Measurements from ENCODE around the gene NPB.

NPB gene

DNA sequence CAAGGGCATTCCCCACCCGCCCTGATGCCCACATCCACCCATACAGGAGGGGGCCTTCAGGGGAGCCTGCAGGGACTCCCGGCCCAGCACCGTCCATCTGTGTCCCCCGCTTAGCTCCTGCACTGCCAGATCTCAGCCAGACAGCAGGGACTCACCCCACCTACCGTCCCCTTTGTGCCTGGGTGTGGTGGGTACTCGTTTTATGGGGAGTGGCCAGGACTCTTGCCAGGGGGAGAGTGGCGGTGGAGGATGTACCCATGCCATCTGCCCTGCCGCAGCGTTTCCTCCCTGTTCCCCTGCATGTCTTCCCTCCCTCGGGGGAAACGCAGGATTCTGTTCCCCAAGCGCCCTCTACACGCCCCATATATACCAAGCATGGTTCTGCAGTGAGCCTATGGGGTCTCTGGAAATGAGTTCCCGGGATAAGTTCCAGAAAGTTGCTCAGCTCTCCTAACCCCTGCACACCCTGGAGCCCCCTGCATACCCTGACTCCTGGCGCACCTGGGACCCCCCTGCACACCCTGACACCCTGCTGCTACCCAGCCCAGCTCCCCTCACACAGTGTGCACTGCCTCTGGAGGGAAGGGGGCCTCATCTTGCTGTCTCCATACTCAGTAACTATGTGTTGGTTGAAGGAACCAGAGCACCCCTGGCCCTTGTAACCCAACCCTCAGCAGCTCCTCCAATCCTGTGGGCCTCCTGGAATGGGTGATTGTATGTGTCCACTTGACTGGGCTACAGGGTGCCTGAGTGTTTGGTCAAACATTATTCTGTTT is 29.7 kb downstream of the NPB start:
- TF ChIP-seq, protein P1, sequence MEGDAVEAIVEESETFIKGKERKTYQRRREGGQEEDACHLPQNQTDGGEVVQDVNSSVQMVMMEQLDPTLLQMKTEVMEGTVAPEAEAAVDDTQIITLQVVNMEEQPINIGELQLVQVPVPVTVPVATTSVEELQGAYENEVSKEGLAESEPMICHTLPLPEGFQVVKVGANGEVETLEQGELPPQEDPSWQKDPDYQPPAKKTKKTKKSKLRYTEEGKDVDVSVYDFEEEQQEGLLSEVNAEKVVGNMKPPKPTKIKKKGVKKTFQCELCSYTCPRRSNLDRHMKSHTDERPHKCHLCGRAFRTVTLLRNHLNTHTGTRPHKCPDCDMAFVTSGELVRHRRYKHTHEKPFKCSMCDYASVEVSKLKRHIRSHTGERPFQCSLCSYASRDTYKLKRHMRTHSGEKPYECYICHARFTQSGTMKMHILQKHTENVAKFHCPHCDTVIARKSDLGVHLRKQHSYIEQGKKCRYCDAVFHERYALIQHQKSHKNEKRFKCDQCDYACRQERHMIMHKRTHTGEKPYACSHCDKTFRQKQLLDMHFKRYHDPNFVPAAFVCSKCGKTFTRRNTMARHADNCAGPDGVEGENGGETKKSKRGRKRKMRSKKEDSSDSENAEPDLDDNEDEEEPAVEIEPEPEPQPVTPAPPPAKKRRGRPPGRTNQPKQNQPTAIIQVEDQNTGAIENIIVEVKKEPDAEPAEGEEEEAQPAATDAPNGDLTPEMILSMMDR (IDR thresholded peaks at IDR 0.05; ENCODE audit: low read depth, low read length) = no peak
- H3K4me3 ChIP-seq (ENCODE audit: low read depth, low read length) = no peak overlapping the region

DNA sequence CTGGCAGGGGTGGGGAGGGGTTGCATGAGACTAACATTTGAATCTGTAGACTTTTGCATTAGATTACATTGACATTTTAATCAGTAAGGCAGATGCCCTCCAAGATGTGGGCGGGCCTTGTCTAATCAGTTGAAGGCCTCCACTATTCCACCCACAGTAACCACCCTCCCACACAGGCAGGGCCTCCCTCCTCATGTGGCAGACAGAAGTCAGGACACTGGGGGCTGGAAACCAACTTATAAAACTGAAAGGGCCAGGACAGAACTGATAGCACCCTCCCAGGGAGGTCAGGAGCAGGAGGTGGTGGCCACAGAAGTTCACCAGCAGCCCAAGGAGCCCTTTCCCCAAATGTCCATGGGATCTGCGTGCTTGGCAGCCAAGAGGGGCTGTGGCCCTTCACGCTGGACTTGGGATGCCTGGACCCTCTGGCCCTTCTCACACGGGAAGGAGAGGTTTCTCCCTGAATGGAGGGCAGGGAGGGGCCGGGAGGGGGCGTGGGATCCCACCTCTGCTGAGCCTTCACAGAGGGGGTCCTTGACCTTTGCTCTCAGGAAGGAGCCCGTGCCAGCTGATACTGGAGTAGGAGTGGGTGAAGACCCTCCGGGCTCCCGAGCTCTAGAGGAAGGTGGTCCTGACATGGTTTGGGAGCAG is 30.4 kb downstream of the NPB start:
- TF ChIP-seq, protein P1 (IDR thresholded peaks at IDR 0.05; ENCODE audit: low read depth, low read length) = no peak
- no peak overlapping the region for H3K4me3 ChIP-seq (ENCODE audit: low read depth, low read length)

DNA sequence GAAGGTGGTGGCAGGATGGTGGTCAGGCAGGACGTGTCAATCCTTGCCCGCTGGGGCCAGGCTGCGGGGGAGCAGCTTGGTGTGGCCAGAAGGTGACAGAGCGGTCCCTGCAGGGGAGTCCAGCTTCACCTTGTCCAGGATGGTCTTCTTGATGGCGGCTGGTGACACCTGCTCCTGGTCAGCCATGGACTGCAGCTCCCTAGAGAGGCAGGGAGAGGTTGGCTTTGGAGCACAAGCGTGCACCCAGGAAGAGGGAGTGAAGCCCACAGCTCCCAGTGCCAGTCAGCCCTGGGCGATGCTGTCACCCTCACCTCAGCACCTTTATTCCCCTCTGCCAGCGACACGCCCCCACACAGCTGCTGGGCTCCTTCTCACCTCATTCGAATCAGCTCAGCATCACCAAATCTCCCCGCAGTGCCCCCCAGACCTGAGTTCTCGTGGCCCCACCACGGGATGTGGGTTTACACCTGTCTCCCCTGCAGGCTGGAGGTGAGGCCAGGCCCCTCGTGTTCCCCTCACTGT is 31.2 kb downstream of the NPB start:
- no peak overlapping the region for H3K4me3 ChIP-seq (ENCODE audit: low read depth, low read length)
- TF ChIP-seq, protein P1 (IDR thresholded peaks at IDR 0.05; ENCODE audit: low read depth, low read length) = no peak

DNA sequence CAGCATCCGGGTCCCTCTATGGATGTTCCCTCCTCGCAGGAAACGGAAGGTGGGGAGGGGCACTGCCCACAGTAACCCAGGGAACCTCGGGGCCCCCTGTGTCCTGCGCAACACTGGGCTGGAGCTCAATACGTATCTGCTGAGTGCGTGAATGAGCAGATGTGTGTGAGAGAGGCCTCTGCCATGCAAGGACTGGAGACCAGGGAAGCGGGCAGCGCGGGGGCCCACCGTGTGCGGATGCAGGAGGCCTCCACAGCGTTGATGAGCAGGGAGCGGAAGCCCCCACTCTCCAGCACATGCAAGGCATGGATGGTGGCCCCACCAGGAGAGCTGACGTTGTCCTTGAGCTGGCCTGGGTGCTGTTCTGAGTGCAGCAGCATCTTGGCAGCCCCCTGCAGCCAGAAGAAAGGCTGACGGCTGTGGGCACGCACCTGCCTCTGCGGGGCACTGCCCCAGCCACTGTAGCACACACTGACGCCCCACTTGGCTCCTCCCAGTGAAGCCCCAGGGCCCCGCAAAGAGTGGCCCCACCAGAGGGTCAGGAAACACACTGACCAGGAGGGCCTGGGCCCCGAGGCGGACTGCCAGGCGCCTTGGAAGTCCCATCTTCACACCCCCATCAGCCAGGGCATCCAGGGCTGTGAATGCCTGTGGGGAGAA is 32.2 kb downstream of the NPB start:
- H3K4me3 ChIP-seq (ENCODE audit: low read depth, low read length) = no peak overlapping the region
- TF ChIP-seq, protein P1 (IDR thresholded peaks at IDR 0.05; ENCODE audit: low read depth, low read length) = no peak

DNA sequence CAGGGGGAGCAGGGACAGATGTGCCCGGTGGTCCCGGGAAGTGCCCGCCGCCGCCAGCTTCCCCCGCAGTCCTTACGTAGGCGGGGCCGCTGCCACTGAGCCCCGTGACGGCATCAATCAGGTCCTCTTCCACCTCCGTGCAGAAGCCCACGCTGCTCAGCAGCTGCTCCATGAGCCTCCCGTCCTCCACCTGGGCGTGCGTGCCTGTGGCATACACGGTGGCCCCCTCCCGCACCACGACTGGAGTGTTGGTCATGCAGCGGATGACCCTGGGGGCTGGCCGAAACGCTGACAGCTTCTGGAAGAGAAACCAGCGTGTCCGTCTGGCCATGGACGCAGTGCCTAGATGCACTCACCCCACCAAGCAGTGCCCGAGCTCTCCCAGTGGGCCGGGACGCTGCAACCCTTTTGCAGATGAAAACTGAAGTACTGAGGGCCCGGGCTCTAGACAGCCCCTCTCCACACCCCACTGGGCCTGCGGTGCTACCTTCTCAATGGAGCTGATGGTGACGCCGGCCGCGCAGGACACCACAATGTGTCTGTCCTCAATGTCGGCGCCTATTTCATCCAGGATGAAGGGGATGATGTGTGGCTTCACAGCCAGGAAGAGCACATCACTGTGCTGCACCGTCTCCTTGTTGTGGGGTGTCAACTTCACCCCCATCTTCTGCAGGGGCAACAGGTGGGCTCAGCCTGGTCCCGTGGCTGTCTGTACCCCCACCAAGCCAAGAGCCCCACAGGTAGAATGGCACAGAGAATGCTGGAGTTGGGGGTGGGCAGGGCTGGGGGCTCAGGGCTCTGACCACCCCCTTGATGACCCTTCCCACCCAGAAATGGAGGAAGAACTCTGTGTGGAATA is 33.0 kb downstream of the NPB start:
- H3K4me3 ChIP-seq (ENCODE audit: low read depth, low read length) = no peak overlapping the region
- TF ChIP-seq, protein P1 (IDR thresholded peaks at IDR 0.05; ENCODE audit: low read depth, low read length) = no peak

DNA sequence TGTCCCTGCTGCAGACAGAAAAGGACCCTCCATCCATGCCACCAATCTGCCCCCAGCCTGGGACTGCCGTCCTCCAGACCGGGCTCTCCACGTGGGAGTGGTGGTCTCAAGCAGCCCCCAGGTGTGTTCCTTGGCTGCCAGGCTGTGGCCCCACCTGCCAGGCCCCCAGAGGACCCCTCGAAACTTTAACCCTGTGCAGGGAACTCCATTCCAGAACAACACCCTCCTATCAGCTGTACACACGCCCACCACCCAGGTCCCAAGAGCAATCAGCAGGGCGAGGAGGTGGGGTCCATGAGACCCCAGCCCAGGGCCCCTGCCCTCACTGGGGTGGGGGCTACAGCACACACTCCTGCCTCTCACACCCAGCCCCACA is 33.7 kb downstream of the NPB start:
- no peak overlapping the region for H3K4me3 ChIP-seq (ENCODE audit: low read depth, low read length)
- TF ChIP-seq, protein P1 (IDR thresholded peaks at IDR 0.05; ENCODE audit: low read depth, low read length) = no peak

Measured in WI38 (cell line).